Measurements from ENCODE around the gene HOMER2.

HOMER2 gene

GRCh38 chr15:82830427-82831173 lies 121.9 kb downstream of the HOMER2 start:
- DNase-seq: no peak

- DNase-seq: no peak
These were observed 123.3 kb downstream of the HOMER2 start for GRCh38 chr15:82829234-82829633.

GRCh38 chr15:82828075-82828474 lies 124.4 kb downstream of the HOMER2 start:
- no peak for DNase-seq

GRCh38 chr15:82823049-82823448 lies 129.5 kb downstream of the HOMER2 start:
- DNase-seq: no peak

- DNase-seq: peak; percentile 18
These were observed 130.7 kb downstream of the HOMER2 start for GRCh38 chr15:82821851-82822250.

- peak; percentile 61 for DNase-seq
These were observed 131.1 kb downstream of the HOMER2 start for GRCh38 chr15:82821396-82821795.

- DNase-seq: no peak
These were observed 132.4 kb downstream of the HOMER2 start for GRCh38 chr15:82820128-82820527.

- DNase-seq: peak; percentile 21
These were observed 139.5 kb downstream of the HOMER2 start for GRCh38 chr15:82812994-82813393.

- no peak for DNase-seq
These were observed 141.6 kb downstream of the HOMER2 start for GRCh38 chr15:82810890-82811426.

GRCh38 chr15:82810061-82810889 lies 142.2 kb downstream of the HOMER2 start:
- peak; percentile 65 for DNase-seq

GRCh38 chr15:82809308-82810060 lies 143.0 kb downstream of the HOMER2 start, which contains the start of gene WHAMM:
TSS of gene WHAMM (plus strand) at chr15:82809628. CDS start at chr15:82809727, 99 bp downstream.
- DNase-seq: peak; percentile 98

GRCh38 chr15:82808634-82809041 lies 143.9 kb downstream of the HOMER2 start:
- DNase-seq: no peak

- DNase-seq: no peak
These were observed 144.4 kb downstream of the HOMER2 start for GRCh38 chr15:82807920-82808633.

- no peak for DNase-seq
These were observed 146.5 kb downstream of the HOMER2 start, which contains the start of gene FSD2 for GRCh38 chr15:82805994-82806406. TSS of gene FSD2 (minus strand) at chr15:82806069. CDS start at chr15:82787390, 18,679 bp downstream.

- peak; percentile 14 for DNase-seq
These were observed 148.0 kb downstream of the HOMER2 start for GRCh38 chr15:82804575-82804949.

GRCh38 chr15:82803793-82804574 lies 148.5 kb downstream of the HOMER2 start:
- peak; percentile 41 for DNase-seq

GRCh38 chr15:82802497-82802896 lies 150.0 kb downstream of the HOMER2 start:
- DNase-seq: no peak

- no peak for DNase-seq
These were observed 153.2 kb downstream of the HOMER2 start for GRCh38 chr15:82799183-82799841.
